Measurements from ENCODE around the gene NDUFB10. TPM values are rescaled to one million over a fixed set of nuclear protein-coding genes. Genes with fewer than 3 reads are reported as not detected.

NDUFB10 gene
- total and polyA plus RNA-seq, 8 donors = 28.6 to 285 (median 92.9) TPM

DNA sequence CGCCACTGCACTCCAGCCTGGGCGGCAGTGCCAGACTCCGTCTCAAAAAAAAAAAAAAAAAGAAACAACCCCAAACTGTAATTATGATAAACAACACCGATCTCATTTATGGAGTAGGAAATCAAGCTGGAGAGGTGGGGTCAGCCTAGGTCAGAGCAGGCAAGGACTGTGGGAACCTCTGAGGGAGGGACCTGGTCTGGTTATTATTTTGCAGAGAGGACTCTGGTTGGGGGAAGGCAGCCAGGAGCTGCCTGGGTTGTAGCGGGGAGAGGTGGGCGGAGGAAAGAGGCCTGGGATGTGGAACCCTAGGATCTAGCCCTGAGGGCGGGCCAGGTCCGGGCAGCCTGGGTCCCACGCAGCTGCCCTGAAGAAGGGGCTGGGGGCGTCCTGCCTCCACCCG is 30.2 kb upstream of the NDUFB10 start:
- H3K27me3 ChIP-seq = peaks cover 0 to 33% (median 0%) of the 10 kb centered on the region in 3 donors
- TF ChIP-seq EP300 (IDR thresholded peaks at IDR 0.05) (no peak), POLR2A (IDR thresholded peaks at IDR 0.05) (no peak), POLR2AphosphoS5 (IDR thresholded peaks at IDR 0.05) (no peak)
- TF ChIP-seq, protein P1, sequence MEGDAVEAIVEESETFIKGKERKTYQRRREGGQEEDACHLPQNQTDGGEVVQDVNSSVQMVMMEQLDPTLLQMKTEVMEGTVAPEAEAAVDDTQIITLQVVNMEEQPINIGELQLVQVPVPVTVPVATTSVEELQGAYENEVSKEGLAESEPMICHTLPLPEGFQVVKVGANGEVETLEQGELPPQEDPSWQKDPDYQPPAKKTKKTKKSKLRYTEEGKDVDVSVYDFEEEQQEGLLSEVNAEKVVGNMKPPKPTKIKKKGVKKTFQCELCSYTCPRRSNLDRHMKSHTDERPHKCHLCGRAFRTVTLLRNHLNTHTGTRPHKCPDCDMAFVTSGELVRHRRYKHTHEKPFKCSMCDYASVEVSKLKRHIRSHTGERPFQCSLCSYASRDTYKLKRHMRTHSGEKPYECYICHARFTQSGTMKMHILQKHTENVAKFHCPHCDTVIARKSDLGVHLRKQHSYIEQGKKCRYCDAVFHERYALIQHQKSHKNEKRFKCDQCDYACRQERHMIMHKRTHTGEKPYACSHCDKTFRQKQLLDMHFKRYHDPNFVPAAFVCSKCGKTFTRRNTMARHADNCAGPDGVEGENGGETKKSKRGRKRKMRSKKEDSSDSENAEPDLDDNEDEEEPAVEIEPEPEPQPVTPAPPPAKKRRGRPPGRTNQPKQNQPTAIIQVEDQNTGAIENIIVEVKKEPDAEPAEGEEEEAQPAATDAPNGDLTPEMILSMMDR (IDR thresholded peaks at IDR 0.05) = no peak
- H3K9me3 ChIP-seq = no peaks in the 10 kb centered on the region
- H3K36me3 ChIP-seq = no peaks in the 10 kb centered on the region
- DNase-seq = peak in 1 of 2 donors; percentile 61
- peaks cover 0 to 23% (median 14%) of the 10 kb centered on the region in 4 donors for H3K4me1 ChIP-seq
- intact Hi-C loops (cut with DNase I; ENCODE audit: low total_unique reads) = no loop called here
- 7 to 23% (median 10%) methylated on average over 9 to 11 of the region's 11 CpGs for WGBS, 5 donors
- H3K27ac ChIP-seq = peak overlapping the region in 4 of 5 donors; percentile 76 to 86 (median 82)
- peak overlapping the region; percentile 58 to 68 (median 64) for H3K4me3 ChIP-seq

DNA sequence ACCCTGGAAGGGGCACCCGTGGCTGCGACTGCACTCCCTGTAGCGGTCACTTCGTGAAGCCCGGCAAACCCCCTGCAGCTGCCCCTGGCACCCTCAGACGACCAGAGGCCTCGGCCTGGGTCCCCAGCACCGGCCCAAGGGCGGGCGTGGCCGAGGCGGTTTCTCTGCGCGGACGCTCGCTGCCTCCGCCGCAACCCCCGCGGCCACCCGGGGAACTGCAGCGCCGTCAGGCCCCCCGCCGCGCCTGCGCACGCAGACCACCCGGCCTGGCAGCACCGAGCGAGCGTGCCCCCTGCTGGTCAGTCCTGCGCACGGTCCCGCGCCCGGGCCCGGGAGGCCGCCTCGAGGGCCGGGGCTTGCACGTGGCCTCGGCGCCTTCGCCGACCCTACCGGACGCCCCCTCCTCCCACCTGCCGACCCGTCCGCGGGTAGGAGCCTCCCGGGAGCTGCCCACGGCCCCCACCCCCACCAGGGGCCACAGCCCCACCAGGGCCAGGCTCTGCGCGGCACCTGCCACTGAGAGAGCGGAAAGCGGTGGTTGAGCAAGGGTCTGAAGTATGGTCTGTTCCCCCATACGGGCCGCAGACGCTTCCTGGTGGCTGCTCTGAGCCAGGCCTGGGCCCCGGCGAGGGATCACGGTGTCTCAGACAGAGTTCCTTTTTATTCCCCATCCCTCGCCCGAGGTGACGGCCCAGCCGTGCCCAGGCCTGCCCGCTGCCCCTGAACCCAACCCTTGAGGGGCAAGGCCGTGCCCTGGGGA is 29.6 kb upstream of the NDUFB10 start:
- Histone ChIP-seq H3K36me3 (no peaks in the 10 kb centered on the region), H3K4me3 (peak overlapping the region; percentile 58 to 68 (median 64)), H3K4me1 (peaks cover 0 to 23% (median 14%) of the 10 kb centered on the region in 4 donors), H3K9me3 (no peaks in the 10 kb centered on the region), H3K27me3 (peaks cover 0 to 26% (median 0%) of the 10 kb centered on the region in 3 donors), H3K27ac (peak overlapping the region; percentile 14 to 86 (median 81))
- peak; percentile 93 to 96 for DNase-seq
- TF ChIP-seq EP300 (IDR thresholded peaks at IDR 0.05) (no peak), POLR2AphosphoS5 (IDR thresholded peaks at IDR 0.05) (peak in 2 of 3 donors; percentile 24 to 79), POLR2A (IDR thresholded peaks at IDR 0.05) (no peak)
- TF ChIP-seq, protein P1 (IDR thresholded peaks at IDR 0.05) = peak in 5 of 7 experiments; percentile 73 to 100 (median 100)
- WGBS, 5 donors = 0 to 27% (median 13%) methylated on average over 3 to 70 of the region's 70 CpGs
- intact Hi-C loops (cut with DNase I; ENCODE audit: low total_unique reads) = loop anchor here (5.0 kb wide), 1 partner anchor 67 kb away; no protein-coding TSS in a partner anchor

DNA sequence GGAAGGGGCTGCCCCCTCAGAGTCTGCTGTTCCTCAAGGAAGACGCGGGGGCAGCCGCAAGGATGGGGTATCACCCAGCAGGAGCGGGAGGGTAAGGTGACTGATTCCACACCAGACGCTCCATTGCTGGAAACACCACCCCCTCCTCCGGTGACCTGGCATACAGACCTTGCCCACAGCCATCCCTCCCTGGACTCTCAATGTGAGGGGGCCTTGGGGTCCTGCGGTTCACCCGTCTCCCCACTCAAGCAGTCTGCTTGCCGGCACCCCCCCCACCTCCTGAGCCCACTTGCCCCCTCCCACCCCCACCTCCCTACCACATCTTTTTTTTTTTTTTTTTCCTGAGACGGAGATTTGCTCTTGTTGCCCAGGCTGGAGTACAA is 29.0 kb upstream of the NDUFB10 start:
- DNase-seq = no peak
- no peaks in the 10 kb centered on the region for H3K9me3 ChIP-seq
- no peaks in the 10 kb centered on the region for H3K36me3 ChIP-seq
- H3K27me3 ChIP-seq = peaks cover 0 to 21% (median 0%) of the 10 kb centered on the region in 3 donors
- intact Hi-C loops (cut with DNase I; ENCODE audit: low total_unique reads) = loop anchor here (5.0 kb wide), 1 partner anchor 68 kb away; no protein-coding TSS in a partner anchor
- TF ChIP-seq POLR2AphosphoS5 (IDR thresholded peaks at IDR 0.05) = no peak
- no peak for TF ChIP-seq POLR2A (IDR thresholded peaks at IDR 0.05)
- TF ChIP-seq, protein P1 (IDR thresholded peaks at IDR 0.05) = no peak
- H3K4me1 ChIP-seq = peaks cover 0 to 27% (median 14%) of the 10 kb centered on the region in 4 donors
- WGBS, 5 donors = 68 to 89% (median 86%) methylated on average over 7 to 10 of the region's 10 CpGs
- H3K27ac ChIP-seq = peak overlapping the region in 1 of 5 donors; percentile 84
- peak overlapping the region in 2 of 4 donors; percentile 64 to 68 for H3K4me3 ChIP-seq

DNA sequence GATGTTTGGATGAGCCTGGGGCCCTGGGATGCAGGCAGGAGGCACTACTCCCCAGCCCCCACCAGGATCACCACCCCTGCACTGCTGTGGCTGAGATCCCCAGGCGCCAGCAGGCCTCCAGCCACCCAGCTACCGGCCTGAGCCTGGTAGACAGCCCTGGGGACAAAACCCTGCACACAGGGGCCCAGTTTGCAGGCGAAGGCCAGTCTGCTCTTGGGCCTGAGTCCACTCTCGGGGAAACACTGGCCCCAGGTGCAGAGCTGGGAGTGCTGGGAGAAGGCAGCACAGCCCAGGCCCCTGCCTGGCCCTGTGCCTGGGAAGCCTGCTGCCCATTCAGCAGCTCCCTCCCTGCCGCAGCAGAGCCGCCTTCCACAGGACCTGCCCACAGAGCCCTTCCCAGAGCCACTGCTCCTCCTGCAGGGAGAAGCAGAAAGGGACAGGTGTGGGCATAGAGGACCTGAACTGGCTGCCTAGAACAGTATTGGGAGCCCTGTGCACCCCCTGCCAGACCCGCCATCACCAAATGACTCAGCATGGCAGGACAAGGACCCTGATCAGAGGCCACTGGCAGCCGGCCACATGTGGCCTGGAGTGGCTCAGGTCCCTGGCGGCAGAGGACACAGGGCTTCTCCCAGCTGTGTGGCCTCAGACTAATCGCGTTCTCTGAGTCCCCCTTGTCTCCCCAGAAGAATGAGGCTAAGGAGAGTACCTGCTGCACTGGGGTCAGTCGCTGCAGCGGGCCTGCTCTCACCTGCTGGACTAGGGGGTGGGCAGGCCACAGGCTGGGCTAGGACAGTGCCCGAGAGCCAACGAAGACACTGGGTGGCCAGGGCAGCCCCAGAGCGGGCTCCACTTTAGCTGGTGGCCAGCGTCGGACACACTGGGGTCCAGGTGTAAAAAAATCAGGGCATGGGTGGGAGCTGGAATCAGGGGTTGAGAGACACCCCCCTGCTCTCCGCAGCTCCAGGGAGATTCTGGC is 27.0 kb upstream of the NDUFB10 start:
- no peaks in the 10 kb centered on the region for H3K9me3 ChIP-seq
- intact Hi-C loops (cut with DNase I; ENCODE audit: low total_unique reads) = loop anchor here (5.0 kb wide), 1 partner anchor 70 kb away; no protein-coding TSS in a partner anchor
- WGBS, 5 donors = 47 to 69% (median 59%) methylated on average over 16 to 19 of the region's 19 CpGs
- H3K27ac ChIP-seq = no peak overlapping the region
- TF ChIP-seq POLR2AphosphoS5 (IDR thresholded peaks at IDR 0.05) (peak in 1 of 3 donors; percentile 13), POLR2A (IDR thresholded peaks at IDR 0.05) (no peak)
- TF ChIP-seq, protein P1 (IDR thresholded peaks at IDR 0.05) = peak in 3 of 7 experiments; percentile 14 to 30 (median 29)
- no peak overlapping the region for H3K4me3 ChIP-seq
- peaks cover 0 to 5% (median 0%) of the 10 kb centered on the region in 3 donors for H3K27me3 ChIP-seq
- peaks cover 0 to 7% (median 7%) of the 10 kb centered on the region in 4 donors for H3K36me3 ChIP-seq
- peak; percentile 60 to 69 for DNase-seq
- H3K4me1 ChIP-seq = peaks cover 0 to 33% (median 14%) of the 10 kb centered on the region in 4 donors
